Neuron (in vitro differentiated cells): ENCODE measurements around the gene NCKAP5.

Experiments used
- H2AFZ ChIP-seq: one replicate; pipeline ENCODE4 v1.6.1; 2013; ENCODE audit warnings: low read depth, mild to moderate bottlenecking, inconsistent platforms, low read length, moderate library complexity
- H3K27me3 ChIP-seq: one replicate; pipeline ENCODE4 v1.6.1; 2013; ENCODE audit warnings: low read length; ENCODE audit not compliant: insufficient read depth
- H3K36me3 ChIP-seq: one replicate; pipeline ENCODE4 v1.6.1; 2013; ENCODE audit warnings: low read length; ENCODE audit not compliant: insufficient read depth
- H3K4me1 ChIP-seq: one replicate; pipeline ENCODE4 v1.6.1; 2013; ENCODE audit warnings: low read length; ENCODE audit not compliant: insufficient read depth
- H3K4me3 ChIP-seq: 2 replicates; pipeline ENCODE4 v1.5.1; 2013; ENCODE audit warnings: mild to moderate bottlenecking, low read length, moderate library complexity
- H3K9me3 ChIP-seq: one replicate; pipeline ENCODE4 v1.6.1; 2013; ENCODE audit warnings: low read length

Gene NCKAP5

GRCh38 chr2:133452583-133452982 lies 115.7 kb downstream of the NCKAP5 start:
- no peak overlapping the region for H2AFZ ChIP-seq
- H3K9me3 ChIP-seq, result peaks cover 4% of the 10 kb centered on the region
- H3K27me3 ChIP-seq, result no peaks in the 10 kb centered on the region
- peaks cover 7% of the 10 kb centered on the region for H3K4me1 ChIP-seq
- H3K4me3 ChIP-seq, result no peak overlapping the region
- no peaks in the 10 kb centered on the region for H3K36me3 ChIP-seq

GRCh38 chr2:133452146-133452545 lies 116.1 kb downstream of the NCKAP5 start:
- H3K36me3 ChIP-seq, result no peaks in the 10 kb centered on the region
- H3K9me3 ChIP-seq, result peaks cover 4% of the 10 kb centered on the region
- H3K4me1 ChIP-seq, result peaks cover 7% of the 10 kb centered on the region
- H2AFZ ChIP-seq, result no peak overlapping the region
- H3K4me3 ChIP-seq, result no peak overlapping the region
- no peaks in the 10 kb centered on the region for H3K27me3 ChIP-seq

- H3K4me3 ChIP-seq, result no peak overlapping the region
- no peak overlapping the region for H2AFZ ChIP-seq
- no peaks in the 10 kb centered on the region for H3K27me3 ChIP-seq
- H3K36me3 ChIP-seq, result no peaks in the 10 kb centered on the region
- H3K9me3 ChIP-seq, result peaks cover 4% of the 10 kb centered on the region
- peaks cover 9% of the 10 kb centered on the region for H3K4me1 ChIP-seq
These were observed 120.1 kb downstream of the NCKAP5 start for GRCh38 chr2:133448195-133448594.

GRCh38 chr2:133447303-133447702 lies 121.0 kb downstream of the NCKAP5 start:
- H2AFZ ChIP-seq, result no peak overlapping the region
- H3K36me3 ChIP-seq, result no peaks in the 10 kb centered on the region
- no peak overlapping the region for H3K4me3 ChIP-seq
- peaks cover 2% of the 10 kb centered on the region for H3K9me3 ChIP-seq
- H3K27me3 ChIP-seq, result no peaks in the 10 kb centered on the region
- peaks cover 2% of the 10 kb centered on the region for H3K4me1 ChIP-seq

GRCh38 chr2:133444465-133444864 lies 123.8 kb downstream of the NCKAP5 start:
- Histone ChIP-seq H3K4me1 (peaks cover 4% of the 10 kb centered on the region), H2AFZ (no peak overlapping the region), H3K27me3 (no peaks in the 10 kb centered on the region), H3K36me3 (no peaks in the 10 kb centered on the region), H3K9me3 (no peaks in the 10 kb centered on the region), H3K4me3 (no peak overlapping the region)

GRCh38 chr2:133442393-133442792 lies 125.9 kb downstream of the NCKAP5 start:
- H3K4me3 ChIP-seq, result no peak overlapping the region
- H2AFZ ChIP-seq, result no peak overlapping the region
- no peaks in the 10 kb centered on the region for H3K9me3 ChIP-seq
- no peaks in the 10 kb centered on the region for H3K27me3 ChIP-seq
- H3K36me3 ChIP-seq, result no peaks in the 10 kb centered on the region
- H3K4me1 ChIP-seq, result peaks cover 11% of the 10 kb centered on the region

- Histone ChIP-seq H3K9me3 (peaks cover 2% of the 10 kb centered on the region), H2AFZ (no peak overlapping the region), H3K36me3 (no peaks in the 10 kb centered on the region), H3K27me3 (no peaks in the 10 kb centered on the region), H3K4me3 (no peak overlapping the region), H3K4me1 (peaks cover 10% of the 10 kb centered on the region)
These were observed 128.7 kb downstream of the NCKAP5 start for GRCh38 chr2:133439565-133439920.

GRCh38 chr2:133438848-133439564 lies 129.3 kb downstream of the NCKAP5 start:
- no peak overlapping the region for H2AFZ ChIP-seq
- H3K4me1 ChIP-seq, result peaks cover 10% of the 10 kb centered on the region
- no peaks in the 10 kb centered on the region for H3K27me3 ChIP-seq
- no peaks in the 10 kb centered on the region for H3K36me3 ChIP-seq
- no peak overlapping the region for H3K4me3 ChIP-seq
- peaks cover 2% of the 10 kb centered on the region for H3K9me3 ChIP-seq

- no peak overlapping the region for H3K4me3 ChIP-seq
- peaks cover 10% of the 10 kb centered on the region for H3K4me1 ChIP-seq
- H3K9me3 ChIP-seq, result peaks cover 2% of the 10 kb centered on the region
- H3K27me3 ChIP-seq, result no peaks in the 10 kb centered on the region
- no peaks in the 10 kb centered on the region for H3K36me3 ChIP-seq
- H2AFZ ChIP-seq, result no peak overlapping the region
These were observed 130.2 kb downstream of the NCKAP5 start for GRCh38 chr2:133438026-133438425.

GRCh38 chr2:133437492-133437891 lies 130.8 kb downstream of the NCKAP5 start:
- Histone ChIP-seq H3K4me3 (no peak overlapping the region), H3K9me3 (peaks cover 2% of the 10 kb centered on the region), H2AFZ (no peak overlapping the region), H3K27me3 (no peaks in the 10 kb centered on the region), H3K36me3 (no peaks in the 10 kb centered on the region), H3K4me1 (peaks cover 10% of the 10 kb centered on the region)

GRCh38 chr2:133434959-133435668 lies 133.1 kb downstream of the NCKAP5 start:
- Histone ChIP-seq H3K4me1 (peaks cover 10% of the 10 kb centered on the region), H2AFZ (no peak overlapping the region), H3K27me3 (no peaks in the 10 kb centered on the region), H3K36me3 (no peaks in the 10 kb centered on the region), H3K9me3 (peaks cover 2% of the 10 kb centered on the region), H3K4me3 (no peak overlapping the region)

- Histone ChIP-seq H3K4me1 (peaks cover under 1% of the 10 kb centered on the region), H3K36me3 (peaks cover 2% of the 10 kb centered on the region), H3K9me3 (peaks cover 2% of the 10 kb centered on the region), H3K4me3 (no peak overlapping the region), H3K27me3 (no peaks in the 10 kb centered on the region), H2AFZ (no peak overlapping the region)
These were observed 134.5 kb downstream of the NCKAP5 start for GRCh38 chr2:133433455-133434451.

- H3K27me3 ChIP-seq, result no peaks in the 10 kb centered on the region
- peaks cover 2% of the 10 kb centered on the region for H3K9me3 ChIP-seq
- H3K36me3 ChIP-seq, result peaks cover 2% of the 10 kb centered on the region
These were observed 135.5 kb downstream of the NCKAP5 start for GRCh38 chr2:133432778-133433177.

More at GRCh38 chr2:133432778-133433177, 135.5 kb downstream of the NCKAP5 start:
- Histone ChIP-seq H2AFZ (no peak overlapping the region), H3K4me1 (no peaks in the 10 kb centered on the region), H3K4me3 (no peak overlapping the region)
